HG03039 (cell line): ENCODE measurements around the gene NFIC.
"Not testable (repeated sequence)": the region's sequence is repeated elsewhere in the genome, so short reads cannot be mapped to it uniquely, and the experiment has no call there.

Experiments used
- ATAC-seq: cut with Tn5 transposase; IDR thresholded peaks from one replicate; pipeline ENCODE4 v1.9.1; 2021; ENCODE audit warnings: mild to moderate bottlenecking, moderate library complexity; ENCODE audit not compliant: unreplicated experiment

Gene NFIC

DNA sequence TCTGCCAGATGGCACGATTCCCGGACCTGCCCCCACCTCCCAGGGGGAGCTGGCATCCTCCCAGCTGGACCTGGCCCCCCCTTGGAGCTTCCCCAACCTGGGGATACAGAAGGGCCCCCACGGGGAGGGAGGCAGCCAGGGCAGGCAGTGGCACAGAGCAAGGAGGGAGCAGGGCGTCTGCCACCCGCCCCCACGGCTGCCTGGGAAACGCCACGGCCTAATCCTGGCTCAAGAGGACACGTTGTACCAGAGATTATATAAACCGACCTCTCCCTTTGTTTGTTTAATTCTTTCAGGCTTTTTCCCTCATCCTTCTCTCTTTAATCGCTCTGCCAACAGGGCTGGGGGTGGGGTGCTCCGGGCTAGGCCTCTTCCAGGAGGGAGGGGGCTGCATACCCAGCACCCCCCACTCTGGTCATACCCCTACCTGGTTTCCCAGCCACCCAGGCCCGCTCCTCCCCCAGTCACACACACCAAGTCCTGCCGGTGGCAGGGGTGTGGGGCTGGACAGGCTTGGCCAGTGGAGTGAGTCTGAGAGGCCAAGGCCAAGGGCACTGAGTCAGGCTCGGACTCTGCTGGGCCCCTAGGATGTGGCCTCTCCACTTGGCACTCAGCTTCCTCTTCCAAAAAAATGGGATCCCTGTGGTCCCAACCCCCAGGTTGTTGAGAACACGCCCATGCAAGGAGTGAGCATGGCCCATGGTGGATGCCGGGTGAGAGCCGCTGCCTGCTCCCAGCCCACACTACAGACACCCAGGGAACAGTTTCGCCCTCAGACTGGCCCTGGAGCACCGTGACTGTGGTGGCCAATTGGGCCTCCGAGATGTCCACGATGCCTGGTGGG lies 29.5 kb upstream of the NFIC start:
- ATAC-seq, result no peak

GRCh38 chr19:3338541-3339181 lies 27.7 kb upstream of the NFIC start:
- no peak for ATAC-seq

DNA sequence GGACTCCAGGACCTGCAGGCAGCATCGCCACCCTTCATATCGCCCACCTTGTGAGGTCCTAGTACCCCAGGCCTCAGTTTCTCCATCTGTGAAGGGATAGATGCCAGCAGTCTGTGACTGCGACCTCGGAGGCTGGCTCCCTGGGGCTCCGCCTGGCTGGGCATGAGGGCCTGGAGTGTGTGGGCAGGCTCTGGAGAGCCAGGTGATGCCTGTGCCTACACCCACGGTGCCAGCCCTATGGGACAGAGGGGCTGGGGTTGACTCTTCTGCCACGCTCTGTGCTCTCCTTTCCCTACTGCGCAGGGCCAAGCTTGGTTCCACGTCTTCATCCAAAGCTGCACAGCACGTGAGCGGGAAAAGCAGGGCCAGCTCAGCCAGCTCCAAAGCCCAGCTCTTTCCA lies 26.0 kb upstream of the NFIC start:
- ATAC-seq, result no peak

- ATAC-seq, result no peak
Observed at GRCh38 chr19:3342246-3342645, 24.1 kb upstream of the NFIC start.

- not testable (repeated sequence) for ATAC-seq
Observed at GRCh38 chr19:3342962-3343361, 23.4 kb upstream of the NFIC start.

DNA sequence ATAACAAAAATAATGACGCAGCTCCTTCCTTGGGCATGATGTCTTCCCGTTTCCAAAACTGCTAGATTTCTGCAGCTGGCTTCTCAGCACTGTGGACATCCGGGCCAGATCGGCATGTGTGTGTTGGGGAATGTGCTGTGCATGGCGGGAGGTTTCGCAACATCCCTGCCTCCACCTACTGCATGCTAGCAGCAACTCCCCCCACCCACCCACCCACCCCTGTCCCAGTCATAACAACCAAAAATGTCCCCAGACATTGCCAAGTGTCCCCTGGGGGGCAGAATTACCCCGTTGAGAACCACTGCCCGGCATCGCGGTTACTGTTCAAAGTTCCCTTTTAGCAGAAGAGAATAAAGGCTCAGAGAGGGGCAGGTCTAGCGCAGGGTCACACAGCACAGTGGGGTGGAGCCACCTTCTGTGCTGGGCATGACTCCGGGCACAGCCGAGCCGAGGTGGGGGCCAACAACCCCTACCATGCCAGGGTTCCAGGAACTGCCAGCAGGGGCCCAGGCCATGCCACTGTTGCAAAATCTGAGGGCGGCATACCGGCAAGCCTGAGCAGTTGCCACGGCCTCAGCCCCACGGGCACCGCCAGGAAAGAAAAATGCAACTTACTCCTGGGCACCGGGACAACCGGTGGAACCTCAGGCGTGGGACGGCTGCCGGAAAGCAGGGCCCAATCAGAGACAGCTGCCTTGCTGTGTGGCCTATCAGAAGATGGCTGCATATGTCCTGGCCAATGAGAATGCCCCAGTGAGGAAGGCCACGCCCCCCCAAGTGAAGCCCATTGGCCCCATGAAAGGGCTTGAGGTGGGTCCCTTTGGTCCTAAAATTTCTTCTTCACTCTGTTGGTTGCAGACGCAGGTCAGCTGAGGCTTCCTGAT lies 22.5 kb upstream of the NFIC start:
- no peak for ATAC-seq

- ATAC-seq, result no peak
Observed at GRCh38 chr19:3344608-3345598, 21.5 kb upstream of the NFIC start.

DNA sequence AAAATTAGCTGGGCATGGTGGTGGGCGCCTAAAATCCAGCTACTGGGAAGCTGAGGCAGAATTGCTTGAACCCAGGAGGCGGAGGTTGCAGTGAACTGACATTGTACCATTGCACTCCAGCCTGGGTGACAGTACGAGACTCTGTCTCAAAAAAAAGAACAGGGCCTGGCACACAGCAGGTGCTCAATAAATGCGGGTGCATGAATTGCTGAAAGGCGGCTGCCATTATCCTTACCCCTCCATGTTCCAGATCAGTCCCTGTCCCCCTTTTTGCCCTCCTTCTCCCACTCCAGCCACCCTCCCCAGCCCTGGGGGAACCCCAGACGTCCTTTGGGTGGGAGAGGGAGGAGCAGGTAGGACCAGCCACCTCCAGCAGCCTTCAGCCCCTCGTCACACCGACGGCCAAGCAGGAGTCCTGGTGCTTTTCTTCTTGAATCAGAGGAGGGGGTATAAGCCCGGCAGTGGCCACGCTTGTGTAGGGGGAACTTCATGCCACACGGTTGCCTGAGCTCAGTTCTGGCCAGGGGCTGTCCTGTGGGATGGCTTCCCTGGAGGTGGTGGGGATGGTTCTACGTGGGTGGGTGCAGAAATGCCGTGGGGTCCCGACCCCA lies 20.4 kb upstream of the NFIC start:
- no peak for ATAC-seq

GRCh38 chr19:3346677-3347353 lies 19.6 kb upstream of the NFIC start:
- ATAC-seq, result no peak

DNA sequence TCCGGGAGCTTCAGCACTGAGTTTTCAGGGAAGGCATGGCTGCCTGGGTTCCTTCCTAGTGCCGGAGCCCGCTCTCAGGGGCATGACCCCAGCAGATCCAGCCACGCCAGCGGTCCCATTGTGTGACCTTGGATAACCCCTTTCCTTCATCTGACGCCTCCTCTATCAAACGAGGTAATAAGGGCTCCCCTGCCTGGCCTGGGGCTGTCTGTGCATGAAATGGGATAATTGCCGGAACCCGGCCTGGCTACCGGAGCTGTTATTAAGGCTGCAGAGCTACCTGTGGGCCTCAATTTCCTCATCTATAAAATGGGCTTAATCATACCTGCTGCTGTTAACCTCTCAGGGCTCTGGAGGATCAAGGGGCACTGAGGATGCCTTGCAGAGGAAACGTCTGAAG lies 18.3 kb upstream of the NFIC start:
- ATAC-seq, result no peak

DNA sequence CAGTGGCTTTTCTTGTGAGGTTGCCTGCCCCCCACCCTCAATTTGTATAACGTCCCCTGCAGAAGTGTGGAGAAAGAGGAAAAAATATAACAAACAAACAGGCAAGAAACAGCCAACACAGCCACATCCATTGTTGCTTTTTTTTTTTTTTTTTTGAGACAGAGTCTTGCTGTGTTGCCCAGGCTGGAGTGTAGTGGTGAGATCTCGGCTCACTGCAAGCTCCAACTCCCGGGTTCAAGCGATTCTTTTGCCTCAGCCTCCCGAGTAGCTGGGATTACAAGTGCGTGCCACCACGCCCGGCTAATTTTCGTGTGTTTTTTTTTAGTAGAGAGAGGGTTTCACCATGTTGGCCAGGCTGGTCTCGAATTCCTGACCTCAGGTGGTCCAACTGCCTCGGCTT lies 17.9 kb upstream of the NFIC start:
- not testable (repeated sequence) for ATAC-seq

DNA sequence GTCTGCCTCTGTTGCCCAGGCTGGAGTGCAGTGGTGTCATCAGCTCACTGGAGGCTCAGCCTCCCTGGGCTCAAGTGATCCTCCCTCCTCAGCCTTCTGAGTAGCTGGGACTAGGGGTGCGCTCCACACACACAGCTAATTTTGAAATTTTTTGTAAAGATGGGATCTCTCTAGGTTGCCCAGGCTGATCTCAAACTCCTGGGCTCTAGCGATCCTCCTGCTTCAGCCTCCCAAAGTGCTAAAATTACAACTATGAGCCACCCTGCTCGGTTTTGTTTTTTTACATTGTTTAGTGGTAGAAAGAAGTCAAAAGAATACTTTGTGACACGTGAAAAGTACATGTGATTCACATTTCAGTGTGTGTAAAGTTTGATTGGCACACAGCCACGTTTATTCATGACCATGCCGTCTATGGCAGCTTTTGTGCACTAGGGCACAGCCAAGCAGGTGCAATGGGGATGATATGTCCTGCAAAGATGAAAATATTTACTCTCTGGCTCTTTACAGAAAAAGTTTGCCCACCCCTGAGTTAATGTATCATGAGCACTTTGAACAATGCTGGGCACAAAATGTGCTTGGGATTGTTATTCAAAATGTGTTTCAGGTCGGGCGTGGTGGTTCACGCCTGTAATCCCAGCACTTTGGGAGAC lies 16.2 kb upstream of the NFIC start:
- no peak for ATAC-seq

- ATAC-seq, result no peak
Observed at GRCh38 chr19:3351702-3352447, 14.5 kb upstream of the NFIC start.

GRCh38 chr19:3353493-3353892 lies 12.9 kb upstream of the NFIC start:
- ATAC-seq, result no peak

GRCh38 chr19:3356805-3357204 lies 9.6 kb upstream of the NFIC start:
- no peak for ATAC-seq

DNA sequence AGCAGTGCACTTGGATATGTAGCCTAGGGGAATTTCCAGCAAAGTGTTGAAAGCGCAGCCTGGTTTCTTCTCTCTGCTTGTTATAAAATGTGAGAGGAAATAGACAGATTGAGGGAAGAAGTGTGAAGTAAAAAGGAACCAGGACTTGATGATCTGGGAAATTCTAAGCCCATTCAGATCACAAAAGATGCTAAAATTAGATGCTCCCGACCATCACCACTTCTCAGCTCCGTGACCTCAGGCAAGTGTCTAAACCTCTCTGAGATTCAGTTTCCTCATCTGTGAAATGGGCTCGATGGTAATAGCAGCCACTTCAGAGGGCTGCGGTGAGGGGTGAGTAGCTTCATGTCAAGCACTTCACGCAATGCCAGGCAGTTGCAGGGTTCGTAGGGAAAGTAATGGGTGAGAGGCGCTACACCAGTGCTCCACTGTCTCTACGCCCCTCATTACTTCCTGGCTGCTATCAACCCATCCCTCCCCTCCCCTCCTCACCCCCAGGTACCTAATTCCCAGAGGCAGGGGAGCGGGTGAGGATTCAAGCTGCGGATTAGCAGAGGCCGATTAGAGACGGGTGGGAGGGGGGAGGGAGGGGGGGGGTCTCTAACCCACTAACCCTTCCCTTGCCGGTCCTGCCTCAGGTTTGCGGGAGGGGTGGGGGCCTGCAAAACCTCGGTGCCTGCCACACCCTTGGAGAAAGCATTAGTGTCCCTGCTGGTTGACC lies 9.0 kb upstream of the NFIC start:
- no peak for ATAC-seq

DNA sequence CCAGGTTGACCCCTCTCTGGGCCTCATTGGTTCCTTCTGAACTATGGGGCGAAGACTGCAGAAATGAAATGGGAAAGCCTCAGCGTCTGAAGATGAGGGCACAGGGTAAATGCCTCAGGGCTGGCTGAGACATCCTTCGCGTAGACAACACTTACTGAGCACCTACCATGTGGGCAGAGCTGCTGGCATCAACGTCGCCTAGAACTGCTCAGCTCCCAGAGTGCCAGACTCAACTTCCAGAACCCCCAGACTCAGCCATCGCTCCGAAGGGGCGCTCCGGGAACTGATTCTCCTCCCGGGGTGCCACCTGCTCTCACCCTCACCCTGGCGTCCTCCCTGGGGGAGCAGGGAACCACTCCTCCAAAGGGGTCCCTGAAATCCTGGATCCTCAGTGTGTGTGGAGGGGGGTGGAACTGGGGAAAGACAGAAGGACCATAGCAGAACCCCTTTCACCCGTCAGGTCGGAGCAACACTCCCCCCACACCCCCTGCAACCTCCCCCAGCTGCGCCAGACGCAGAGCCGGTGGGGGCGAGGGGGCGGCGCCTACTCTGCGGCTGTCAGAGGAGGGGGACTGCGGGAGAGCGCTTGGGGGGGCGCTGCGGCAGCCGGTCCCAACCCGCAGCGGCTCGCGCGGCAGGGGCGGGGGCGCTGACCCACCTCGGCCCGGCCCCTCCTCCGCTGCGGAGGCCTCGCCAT lies 8.2 kb upstream of the NFIC start:
- ATAC-seq, result no peak
